ENCODE results near the gene SI.
"Not testable (repeated sequence)": the region's sequence is repeated elsewhere in the genome, so short reads cannot be mapped to it uniquely, and the experiment has no call there.

SI gene

DNA sequence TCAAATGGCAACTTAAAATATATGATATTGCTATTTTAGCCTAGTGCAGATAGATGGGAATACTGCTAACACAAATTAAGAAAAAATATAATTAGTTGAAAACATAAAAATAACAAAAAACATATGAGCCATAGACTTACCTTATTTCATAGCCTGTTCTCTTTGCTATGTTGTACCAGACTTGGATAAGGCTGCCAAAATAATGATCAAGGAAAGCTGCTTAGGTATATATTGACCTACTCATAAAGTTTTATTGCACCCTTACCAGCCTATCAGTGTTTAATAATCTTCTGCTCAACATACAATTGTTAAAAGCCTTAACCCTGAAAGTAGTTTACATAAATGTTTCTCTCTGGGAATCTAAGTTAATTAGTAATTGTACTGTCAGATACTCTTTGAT lies at the start of gene SI:
Gene SI (minus strand): TSS at position 204 of the 400 bp plus-strand sequence. CDS start 2,484 bp downstream, outside the sequence.
- DNase-seq: no peak

DNA sequence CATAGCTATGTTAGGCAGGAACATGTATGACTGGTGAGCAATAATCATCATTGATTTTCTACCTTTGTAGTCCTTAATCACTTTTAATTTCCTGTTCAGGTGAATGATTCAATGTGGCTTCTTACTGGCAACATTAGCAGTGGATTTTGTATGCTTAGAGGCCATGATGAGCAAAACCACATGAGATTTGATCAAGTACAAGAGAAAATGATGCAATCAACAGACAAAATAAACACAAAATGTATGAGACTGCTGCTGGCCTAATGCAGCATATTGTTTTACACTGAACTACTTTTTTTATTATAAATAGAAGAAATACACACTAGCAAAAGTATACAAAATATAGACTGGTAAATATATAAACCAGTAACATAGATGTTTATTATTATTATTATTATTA lies 47.5 kb upstream of the SI start:
- no peak for DNase-seq

DNA sequence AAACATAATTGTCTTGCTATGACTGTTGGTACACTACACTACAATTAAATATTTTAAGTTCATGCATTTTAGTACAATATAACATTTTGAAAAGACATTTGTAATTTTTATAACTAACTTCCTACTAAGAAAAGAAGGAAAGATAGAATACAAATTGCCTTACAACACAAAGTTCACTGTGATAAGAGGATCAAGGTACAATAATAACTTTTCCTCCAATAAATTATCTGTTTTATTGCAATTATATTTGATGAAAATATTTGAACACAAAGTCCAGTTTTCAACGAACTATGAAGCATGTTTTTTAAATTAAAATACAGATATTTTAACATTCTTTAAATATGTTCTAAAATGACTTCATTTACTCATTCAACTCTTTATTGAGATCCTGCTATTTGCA lies 33.1 kb upstream of the SI start:
- DNase-seq: no peak

DNA sequence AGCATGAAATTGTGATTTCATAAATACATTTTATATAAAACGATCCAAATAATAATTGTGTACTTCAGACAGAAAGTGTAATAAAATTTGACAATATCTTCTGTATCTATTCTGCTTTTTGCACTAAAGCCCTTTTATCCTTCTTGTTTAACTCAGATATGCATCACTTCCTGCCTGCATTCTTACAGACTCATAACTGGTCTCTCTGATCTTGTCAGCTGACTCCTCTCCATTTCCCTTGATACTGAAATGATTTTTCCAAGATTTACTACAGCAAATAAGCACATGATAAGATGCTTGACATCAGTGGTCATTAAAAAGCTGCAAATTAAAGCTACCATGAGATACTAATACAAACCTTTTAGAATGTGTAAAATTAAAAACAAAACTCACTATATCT lies 25.3 kb upstream of the SI start:
- DNase-seq: no peak

DNA sequence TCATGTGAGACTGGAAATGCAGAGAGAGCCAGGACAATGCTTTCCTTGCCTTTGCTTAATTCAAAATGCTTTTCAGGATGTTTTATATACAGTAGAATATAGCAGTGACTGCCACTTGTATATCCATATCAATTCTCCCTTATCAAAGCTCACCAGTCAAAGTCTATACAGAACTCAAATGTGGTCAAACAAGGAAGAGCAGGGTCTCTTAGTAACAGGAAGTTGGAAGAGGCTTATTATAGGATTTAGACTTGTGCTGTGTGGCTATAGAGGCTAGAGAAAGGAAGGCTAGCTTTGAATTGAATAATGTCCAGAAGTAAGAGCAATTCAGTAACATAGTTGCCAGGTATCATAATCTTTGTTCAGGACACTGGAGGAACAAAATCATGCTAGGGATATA lies 4.4 kb upstream of the SI start:
- no peak for DNase-seq

GRCh38 chr3:165081183-165081582 lies 2.9 kb upstream of the SI start:
- DNase-seq: no peak

- no peak for DNase-seq
Measured at GRCh38 chr3:165075695-165076094, 2.6 kb downstream of the SI start.

DNA sequence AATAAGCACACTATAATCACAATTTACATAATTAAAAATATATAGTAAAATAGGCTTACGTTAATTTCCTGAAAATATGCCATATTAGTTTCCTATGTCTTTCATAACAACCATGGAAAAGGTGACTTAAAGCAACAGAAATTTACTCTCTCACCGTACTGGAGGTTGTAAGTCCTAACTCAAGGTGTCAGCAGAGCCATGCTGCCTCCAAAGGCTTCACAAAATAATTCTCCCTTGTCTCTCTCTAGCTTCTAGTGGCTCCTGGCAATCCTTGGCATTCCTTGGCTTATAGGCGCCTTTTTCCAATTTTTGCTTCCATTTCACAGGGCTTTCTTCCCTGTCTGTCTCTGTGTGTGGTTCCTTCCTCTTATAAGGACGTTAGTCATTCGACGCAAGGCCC lies 7.6 kb downstream of the SI start:
- no peak for DNase-seq

- no peak for DNase-seq
Measured at GRCh38 chr3:165056510-165056909, 21.8 kb downstream of the SI start.

DNA sequence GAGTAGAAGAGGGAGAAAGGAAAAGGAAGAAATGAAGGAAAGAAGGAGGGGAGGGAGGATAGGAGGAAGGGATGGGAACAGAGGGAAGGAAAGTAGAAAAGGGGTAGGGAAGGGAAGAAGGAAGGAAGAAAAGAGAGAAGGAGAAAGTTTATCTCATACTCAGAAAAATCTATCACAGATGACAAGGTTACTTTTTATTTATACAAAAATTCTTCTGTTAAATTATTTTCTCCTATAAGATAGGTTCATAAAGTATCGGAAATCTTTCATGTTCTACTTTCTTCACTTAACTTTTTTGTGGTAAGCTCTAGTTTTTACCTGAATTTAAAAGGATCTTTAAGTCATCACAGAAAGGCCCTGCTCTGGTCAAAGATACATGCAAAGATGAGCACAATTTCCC lies 38.1 kb downstream of the SI start:
- DNase-seq: no peak

GRCh38 chr3:165011557-165011956 lies 66.7 kb downstream of the SI start:
- no peak for DNase-seq

- no peak for DNase-seq
Measured at GRCh38 chr3:164984947-164985346, 93.3 kb downstream of the SI start.

DNA sequence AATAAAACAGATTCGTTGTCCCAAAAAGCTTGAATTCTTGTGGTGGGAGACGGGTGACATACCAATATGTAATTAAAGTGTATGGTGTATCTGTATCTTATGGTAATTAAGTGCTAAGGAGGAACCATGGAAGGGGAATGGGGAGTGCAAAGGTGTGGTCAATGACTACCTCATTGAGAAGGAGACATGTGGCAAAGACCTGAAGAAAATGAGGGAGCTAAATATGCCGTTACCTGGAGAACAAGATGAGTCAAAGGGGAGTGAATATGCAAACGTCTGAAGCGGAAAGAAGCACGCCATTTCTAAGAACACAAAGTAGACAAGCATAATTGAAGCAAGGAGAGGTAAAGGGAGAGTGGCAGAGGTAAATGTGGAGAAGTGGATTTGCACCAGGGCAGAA lies 115.7 kb downstream of the SI start:
- DNase-seq: no peak

- no peak for DNase-seq
Measured at GRCh38 chr3:164952966-164953365, 125.3 kb downstream of the SI start.

- DNase-seq: not testable (repeated sequence)
Measured at GRCh38 chr3:164951403-164951802, 126.9 kb downstream of the SI start.

DNA sequence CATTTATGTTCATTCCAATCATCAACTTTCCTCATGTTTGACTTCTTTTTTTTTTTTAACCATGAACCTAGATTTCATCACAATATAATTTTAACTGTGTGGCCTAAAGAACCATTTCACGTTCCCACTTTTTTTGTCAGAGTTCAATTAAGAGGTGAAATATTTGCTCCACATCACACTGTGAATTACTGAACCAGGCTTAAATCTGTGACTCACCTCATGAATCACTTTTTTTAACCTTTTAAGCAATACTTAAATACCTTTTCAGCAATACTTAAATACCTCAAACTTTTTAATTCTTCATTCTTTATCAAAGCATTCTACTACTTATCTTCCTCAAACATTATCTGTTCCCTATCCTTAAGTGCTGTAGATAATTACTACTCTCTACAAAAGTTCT lies 137.6 kb downstream of the SI start:
- no peak for DNase-seq

DNA sequence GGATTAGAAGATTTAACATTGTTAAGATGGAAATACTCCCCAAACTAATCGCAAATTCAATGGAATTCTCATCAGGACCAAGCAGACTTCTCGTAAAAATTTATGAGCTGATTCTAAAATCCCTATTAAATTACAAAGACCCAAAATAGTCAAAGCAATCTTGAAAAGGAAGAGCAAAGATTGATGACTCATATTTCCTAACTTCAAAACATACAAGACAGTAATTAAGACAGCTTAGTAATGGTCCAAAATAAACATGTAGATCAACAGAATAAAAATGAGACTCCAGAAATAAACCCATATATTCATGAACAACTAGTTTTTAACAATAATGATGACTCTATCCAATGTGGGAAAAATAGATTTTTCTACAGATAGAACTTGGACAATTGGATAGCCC lies 148.7 kb downstream of the SI start:
- no peak for DNase-seq
